GM18520 (cell line): ENCODE data around the gene PLA2G2C.

Source experiments
- ATAC-seq: cut with Tn5 transposase; IDR thresholded peaks from one replicate; pipeline ENCODE4 v1.9.1; 2021; ENCODE audit not compliant: unreplicated experiment

Gene PLA2G2C

GRCh38 chr1:20184997-20185833 lies 1.1 kb downstream of the PLA2G2C start:
- no peak for ATAC-seq

DNA sequence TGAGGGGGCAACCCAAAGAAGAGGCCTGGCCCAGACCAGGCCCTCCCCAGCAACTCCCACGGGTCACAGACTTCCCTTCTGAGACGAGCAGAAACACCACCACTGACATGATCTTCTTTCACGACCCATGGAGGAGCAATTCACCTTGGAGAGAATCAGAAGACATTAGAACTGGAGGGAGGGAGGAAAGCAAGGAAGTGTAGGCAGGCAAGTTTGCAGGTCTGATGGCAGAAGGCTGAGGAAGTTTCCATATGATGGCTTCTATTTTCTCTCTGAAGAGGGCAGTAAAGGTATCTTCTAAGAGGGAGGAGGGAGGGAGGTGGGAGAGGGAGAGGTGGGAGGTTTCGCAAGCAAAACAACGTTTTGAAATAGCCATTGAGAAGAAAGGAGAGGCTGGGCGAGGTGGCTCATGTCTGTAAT lies 1.8 kb downstream of the PLA2G2C start:
- no peak for ATAC-seq

DNA sequence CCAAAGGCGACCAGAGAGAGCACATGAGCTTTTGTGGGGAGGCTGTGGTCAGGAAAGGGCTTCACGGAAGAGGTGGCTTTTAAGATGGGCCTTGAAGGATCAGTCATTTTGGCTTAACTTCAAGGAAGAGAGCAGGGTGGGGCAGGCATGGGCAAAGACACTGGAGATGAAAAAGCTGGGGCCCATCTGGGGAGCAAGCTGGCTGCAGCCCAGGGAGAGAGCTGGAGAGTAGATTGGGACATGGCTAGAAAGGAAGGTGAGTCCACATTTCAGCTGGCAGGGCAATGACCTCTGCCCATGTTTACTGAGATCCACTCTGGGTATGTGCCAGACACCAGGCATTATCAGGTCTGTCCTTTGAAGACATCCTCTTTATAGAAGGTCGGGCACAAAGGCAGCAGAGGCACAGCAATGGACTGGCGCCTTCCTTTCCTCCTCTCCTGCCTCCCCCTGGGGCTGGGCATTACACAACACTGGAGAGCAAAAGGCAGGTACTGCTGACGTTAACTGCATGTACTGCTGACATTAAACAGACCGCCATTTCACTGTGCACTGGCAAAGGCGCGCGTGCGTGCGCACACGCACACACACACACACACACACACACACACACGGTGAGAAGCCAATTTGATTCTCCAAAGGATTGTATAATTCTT lies 2.6 kb downstream of the PLA2G2C start:
- no peak for ATAC-seq

DNA sequence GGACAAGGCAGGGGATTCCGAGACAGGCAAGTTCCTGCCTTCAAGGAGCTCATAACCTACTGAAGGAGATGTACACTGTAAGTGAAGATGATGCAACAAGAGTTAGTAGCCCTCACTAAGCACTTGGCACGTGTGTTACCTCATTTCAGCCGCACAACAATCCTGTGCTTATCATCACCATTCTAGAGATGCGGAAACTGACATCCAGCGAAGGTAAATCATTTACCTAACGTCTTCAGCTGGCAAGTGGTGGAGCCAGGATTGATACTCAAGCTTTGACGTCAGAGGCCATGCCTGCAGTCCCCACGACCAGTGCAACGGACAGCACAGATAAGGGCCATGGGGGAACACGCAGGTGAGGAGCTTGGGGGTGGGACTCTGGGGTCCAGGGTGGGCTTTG lies 3.3 kb downstream of the PLA2G2C start:
- no peak for ATAC-seq

- no peak for ATAC-seq
Observed at GRCh38 chr1:20182415-20182814, 3.9 kb downstream of the PLA2G2C start.

DNA sequence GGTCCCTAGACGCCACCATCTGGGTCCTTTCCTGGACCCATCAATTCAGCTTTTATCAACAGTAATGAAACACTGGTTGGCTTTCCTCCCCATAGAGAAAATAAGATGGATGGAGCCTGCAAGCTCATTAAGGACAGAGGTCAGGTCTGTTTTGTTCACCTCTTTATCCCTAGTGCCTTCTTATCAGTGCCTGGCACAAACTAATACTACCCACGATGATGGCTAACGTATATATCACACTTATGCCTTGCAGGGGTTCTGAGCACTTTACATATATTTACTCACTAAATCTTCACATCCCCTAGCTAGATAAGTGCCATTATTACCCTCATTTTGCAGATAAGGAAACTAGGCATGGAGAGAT lies 5.5 kb downstream of the PLA2G2C start:
- ATAC-seq, result no peak

GRCh38 chr1:20180129-20180843 lies 6.0 kb downstream of the PLA2G2C start:
- ATAC-seq, result no peak

DNA sequence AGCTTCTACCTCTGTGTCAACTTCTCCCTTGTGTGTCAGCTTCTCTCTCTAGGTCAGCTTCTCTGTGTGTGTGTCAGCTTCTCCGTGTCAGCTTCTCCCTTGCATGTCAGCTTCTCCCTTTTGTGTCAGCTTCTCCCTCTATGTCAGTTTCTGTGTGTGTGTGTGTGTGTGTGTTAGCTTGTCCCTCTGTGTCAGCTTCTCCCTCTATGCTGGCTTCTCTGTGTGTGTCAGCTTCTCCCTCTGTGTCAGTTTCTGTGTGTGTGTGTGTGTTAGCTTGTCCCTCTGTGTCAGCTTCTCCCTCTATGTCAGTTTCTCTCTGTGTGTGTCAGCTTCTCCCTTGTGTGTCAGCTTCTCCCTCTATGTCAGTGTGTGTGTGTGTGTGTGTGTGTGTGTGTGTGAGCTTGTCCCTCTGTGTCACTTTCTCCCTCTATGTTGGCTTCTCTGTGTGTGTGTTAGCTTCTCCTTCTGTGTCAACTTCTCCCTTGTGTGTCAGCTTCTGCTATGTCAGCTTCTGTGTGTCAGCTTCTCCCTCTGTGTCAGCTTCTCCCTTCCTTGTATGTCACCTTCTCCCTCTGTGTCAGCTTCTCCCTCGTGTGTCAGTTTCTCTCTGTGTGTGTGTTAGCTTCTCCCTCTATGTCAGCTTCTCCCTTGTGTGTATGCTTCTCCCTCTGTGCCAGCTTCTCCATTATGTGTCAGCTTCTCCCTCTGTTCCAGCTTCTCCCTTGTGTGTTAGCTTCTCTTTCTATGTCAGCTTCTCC lies 6.8 kb downstream of the PLA2G2C start:
- no peak for ATAC-seq

GRCh38 chr1:20178634-20179370 lies 7.5 kb downstream of the PLA2G2C start:
- ATAC-seq, result no peak

DNA sequence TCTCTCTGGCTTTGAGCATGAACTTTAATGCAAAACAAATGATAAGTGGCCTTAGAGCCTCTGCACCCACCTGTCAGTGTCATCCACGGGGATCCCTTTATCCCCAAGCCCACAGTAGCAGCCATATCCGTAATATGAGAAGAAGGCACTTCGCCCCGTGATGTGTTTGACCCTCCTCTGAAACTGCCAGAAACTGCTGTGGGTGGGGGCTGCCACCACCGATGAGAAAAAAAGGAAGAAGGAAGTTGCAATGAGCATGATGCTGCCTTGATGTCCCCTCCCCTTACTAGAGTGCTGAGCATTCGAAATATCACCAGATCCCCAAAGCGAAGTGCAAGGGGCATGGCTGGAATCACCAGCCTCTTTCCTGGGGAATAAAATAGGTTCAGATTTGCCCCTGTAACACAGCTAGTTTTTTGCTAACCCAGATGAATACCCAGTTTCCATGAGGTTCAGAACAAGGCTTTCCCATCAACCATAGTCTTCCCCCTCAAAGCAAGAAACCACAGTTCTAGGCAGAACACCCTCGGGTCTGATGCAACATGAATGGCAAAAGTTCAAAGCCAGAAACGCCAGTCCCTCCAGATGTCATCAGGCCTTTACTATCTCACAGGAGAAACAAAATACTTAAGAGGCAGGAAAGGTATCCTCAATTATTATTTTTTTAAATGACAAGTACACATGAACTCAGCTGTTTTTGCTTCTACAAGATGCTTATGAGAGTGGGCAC lies 11.2 kb downstream of the PLA2G2C start:
- ATAC-seq, result no peak

DNA sequence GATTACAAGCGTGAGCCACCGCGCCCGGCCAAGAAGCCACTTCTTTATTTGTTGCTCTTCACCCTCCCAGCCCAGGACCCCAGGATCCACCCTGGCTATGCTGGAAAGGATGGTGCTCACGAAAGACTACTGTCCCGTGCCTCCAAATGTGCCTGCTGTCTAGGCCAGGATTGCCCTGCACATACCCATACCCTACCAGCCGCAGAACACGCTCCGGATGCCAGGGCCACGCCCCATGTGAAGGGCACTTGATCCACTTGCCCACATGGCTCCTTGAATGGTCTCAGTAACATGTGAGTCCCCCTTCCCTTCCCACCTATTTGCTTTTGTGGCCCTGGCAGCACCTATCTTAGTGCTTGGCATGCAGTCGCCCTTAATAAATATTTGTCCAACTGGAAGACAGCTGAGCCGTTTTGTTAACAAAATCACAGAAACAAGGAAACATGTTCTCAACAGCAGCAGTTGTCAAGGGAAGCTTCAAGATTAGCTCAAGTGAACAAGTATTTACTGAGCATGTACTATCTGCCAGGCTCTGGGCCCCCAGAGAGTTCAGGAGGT lies 14.2 kb downstream of the PLA2G2C start:
- ATAC-seq, result no peak

DNA sequence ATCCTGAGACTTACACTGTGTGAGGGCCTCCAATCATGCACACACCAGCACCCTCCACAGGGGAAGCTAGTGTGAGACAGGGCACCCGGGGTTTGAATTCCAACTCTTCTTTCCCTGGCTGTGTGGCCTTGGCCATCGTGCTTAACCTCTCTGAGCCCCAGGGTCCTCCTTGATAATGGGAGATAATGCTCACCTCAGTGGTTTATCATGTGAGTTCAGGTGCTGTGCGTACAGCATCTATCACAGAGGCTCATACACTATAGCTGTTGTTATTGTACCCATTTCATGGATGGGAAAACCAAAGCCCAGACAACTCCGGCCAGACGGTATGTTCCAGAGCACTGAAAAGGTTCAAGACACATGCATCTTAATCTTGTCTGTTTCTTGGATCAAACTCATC lies 16.4 kb downstream of the PLA2G2C start:
- ATAC-seq, result no peak

GRCh38 chr1:20168564-20169491 lies 17.5 kb downstream of the PLA2G2C start:
- ATAC-seq, result no peak

DNA sequence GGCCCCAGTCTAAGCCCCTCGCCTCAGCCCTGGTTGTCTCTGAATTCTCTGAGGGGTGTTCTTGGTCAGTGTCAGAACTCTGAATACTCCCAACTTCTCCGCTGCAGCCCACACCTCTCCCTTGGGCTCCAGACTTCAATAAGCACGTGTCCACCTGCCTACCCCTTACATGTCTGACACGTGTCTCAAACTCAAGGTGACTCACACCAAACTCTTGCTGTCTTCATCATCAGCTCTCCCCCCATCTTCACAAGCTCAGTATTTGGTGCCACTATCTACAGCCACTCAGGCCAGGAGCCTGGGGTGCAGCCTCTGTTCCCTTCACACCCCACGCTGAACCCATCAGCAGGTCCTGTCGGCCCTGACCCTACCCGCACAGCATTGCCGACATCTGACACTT lies 19.2 kb downstream of the PLA2G2C start:
- no peak for ATAC-seq

GRCh38 chr1:20166051-20166450 lies 20.3 kb downstream of the PLA2G2C start:
- no peak for ATAC-seq

GRCh38 chr1:20165522-20165951 lies 20.8 kb downstream of the PLA2G2C start:
- ATAC-seq, result no peak

DNA sequence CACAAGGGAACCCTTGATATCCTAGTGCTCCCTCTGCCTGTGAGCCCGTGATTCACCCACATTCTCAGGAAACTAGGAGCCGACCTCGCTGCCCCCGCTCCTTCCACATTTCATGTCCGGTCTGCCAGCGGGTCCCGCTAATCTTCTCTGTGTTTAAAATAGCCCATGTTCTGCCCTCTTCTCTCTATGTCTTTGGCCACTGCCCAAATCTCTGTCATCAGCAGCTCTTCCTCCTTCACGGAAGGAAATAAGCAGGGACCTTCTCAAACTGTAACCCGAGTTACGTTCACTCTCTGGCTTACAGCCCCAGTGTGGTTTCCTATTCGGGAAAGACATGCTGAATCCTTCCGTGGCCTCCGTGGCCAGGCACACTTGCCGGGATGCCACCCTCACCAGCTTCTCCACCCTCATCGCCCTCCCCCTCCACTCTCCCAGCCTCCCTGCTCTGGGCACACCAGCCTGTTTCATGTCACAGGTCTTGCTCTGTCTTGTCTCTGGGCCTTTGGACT lies 21.6 kb downstream of the PLA2G2C start:
- no peak for ATAC-seq

DNA sequence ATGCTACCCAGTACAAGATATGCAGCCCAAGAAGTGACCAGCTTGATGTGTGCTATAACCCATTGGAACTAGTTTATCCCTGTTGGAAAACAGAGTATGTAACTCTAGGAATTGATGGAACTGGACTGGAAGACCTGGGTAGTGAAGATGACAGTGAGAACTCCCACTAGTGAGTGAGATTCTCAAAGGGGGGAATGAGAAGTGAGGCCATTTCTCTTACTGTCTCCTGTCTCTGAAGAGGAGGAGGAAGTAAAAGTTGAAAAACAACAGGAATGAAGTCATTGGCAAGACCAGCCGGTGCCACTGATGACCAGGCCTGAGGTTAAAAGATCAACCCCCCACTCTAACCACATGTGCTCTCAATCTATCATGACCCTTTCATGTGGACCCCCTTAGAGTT lies 26.3 kb downstream of the PLA2G2C start:
- no peak for ATAC-seq
